ENCODE measurements around the gene WNT5B.

GRCh38 chr12:1647285-1647669 is 18.2 kb downstream of the WNT5B start:
- TF ChIP-seq CTCF (IDR thresholded peaks at IDR 0.05) (no peak), POLR2A (IDR thresholded peaks at IDR 0.05) (no peak)

Data from Peyer's patch (tissue), 4 donors.